GM13977 (cell line): ENCODE measurements around the gene OMG.

Source experiments
- DNase-seq: peaks from one replicate; pipeline ENCODE4 v3.0.0; 2012; ENCODE audit warnings: low spot score
- CTCF ChIP-seq: IDR thresholded peaks from 2 replicates; pipeline ENCODE4 v1.5.1; 2012; ENCODE audit warnings: mild to moderate bottlenecking, control low read depth; ENCODE audit not compliant: insufficient read depth; ENCODE audit errors: extremely low read depth, missing control alignments
- in situ Hi-C: fragments of 300-500 bp; cut with MboI; formaldehyde crosslinking; loops from one replicate; pipeline ENCODE4 v1.12.0; 2022; ENCODE audit warnings: low sequenced_read_pairs, low pct_unique_long_range_greater_than_20kb, mixed read lengths, inconsistent platforms; ENCODE audit not compliant: unreplicated experiment

OMG gene

DNA sequence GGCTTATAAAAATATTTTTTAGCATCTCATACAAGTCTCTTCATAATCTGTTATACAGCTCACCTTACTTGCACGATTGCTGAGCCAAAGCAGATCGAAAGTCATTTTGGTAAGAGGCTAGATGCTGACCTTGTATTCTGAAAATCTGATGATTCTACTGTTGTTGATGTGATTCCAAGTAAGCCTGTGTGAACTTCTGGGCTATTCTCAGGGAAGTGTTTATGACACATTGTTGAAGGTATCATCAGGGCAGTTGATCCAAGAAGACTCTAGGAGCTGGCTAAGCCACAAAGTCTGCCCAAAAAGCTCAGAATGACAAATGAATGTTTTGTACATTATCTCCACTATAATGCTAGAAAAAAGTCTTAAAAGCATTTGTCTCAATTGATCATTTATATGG lies 16.0 kb downstream of the OMG start:
- TF ChIP-seq CTCF = no peak
- in situ Hi-C loops = no loop called here
- DNase-seq = no peak

GRCh38 chr17:31279401-31279800 lies 17.6 kb downstream of the OMG start:
- no peak for TF ChIP-seq CTCF
- in situ Hi-C loops = no loop called here
- no peak for DNase-seq

- no peak for TF ChIP-seq CTCF
- in situ Hi-C loops = no loop called here
- DNase-seq = no peak
These were observed 21.9 kb downstream of the OMG start for GRCh38 chr17:31275116-31275515.

GRCh38 chr17:31274252-31274651 lies 22.8 kb downstream of the OMG start:
- no peak for TF ChIP-seq CTCF
- in situ Hi-C loops = no loop called here
- DNase-seq = no peak

- in situ Hi-C loops = no loop called here
- no peak for DNase-seq
- TF ChIP-seq CTCF = no peak
These were observed 23.5 kb downstream of the OMG start for GRCh38 chr17:31273516-31273915.

GRCh38 chr17:31272803-31273202 lies 24.2 kb downstream of the OMG start:
- TF ChIP-seq CTCF = no peak
- in situ Hi-C loops = no loop called here
- no peak for DNase-seq

GRCh38 chr17:31272236-31272635 lies 24.8 kb downstream of the OMG start:
- no peak for TF ChIP-seq CTCF
- in situ Hi-C loops = no loop called here
- DNase-seq = no peak
